Skeletal muscle tissue (tissue), 4 donors: Measurements from ENCODE around the gene HOXD1. TPM values are rescaled to one million over a fixed set of nuclear protein-coding genes. Genes with fewer than 3 reads are reported as not detected.

Experiments used
- H3K27ac ChIP-seq: one replicate; pipeline ENCODE4 v1.7.0; 2013; ENCODE audit warnings: mild to moderate bottlenecking, low read depth, low read length, inconsistent platforms
- H3K27me3 ChIP-seq, 3 donors: one replicate each; pipeline ENCODE4 v1.7.0; 2013; ENCODE audit warnings: low read length in 3 of 3; ENCODE audit not compliant: control insufficient read depth in 3 of 3, insufficient read depth in 3 of 3
- H3K36me3 ChIP-seq, 3 donors: one replicate each; pipeline ENCODE4 v1.7.0; 2013; ENCODE audit warnings: low read length in 3 of 3; ENCODE audit not compliant: control insufficient read depth in 3 of 3, insufficient read depth in 3 of 3
- H3K4me1 ChIP-seq, 3 donors: one replicate each; pipeline ENCODE4 v1.7.0; 2013; ENCODE audit warnings: low read length in 3 of 3, mild to moderate bottlenecking in 3 of 3; ENCODE audit not compliant: control insufficient read depth in 3 of 3, insufficient read depth in 3 of 3
- H3K4me3 ChIP-seq, 3 donors: one replicate each; pipeline ENCODE4 v1.7.0; 2013; ENCODE audit warnings: low read length in 3 of 3
- H3K9ac ChIP-seq, 3 donors: one replicate each; pipeline ENCODE4 v1.7.0; 2013; ENCODE audit warnings: low read length in 3 of 3, mild to moderate bottlenecking in 3 of 3, moderate library complexity in 2 of 3, low read depth in 1 of 3
- H3K9me3 ChIP-seq, 3 donors: one replicate each; pipeline ENCODE4 v1.7.0; 2013; ENCODE audit warnings: low read length in 3 of 3; ENCODE audit not compliant: control insufficient read depth in 3 of 3
- total RNA-seq: library from RNA; depleted of rRNA; stranded (reverse); fragments of >200 nt; gene quantifications from one replicate; pipeline ENCODE4 v1.2.3, GENCODE V29; 2014
- donor health status: Osteomylitis.

HOXD1 gene
- total RNA-seq, 1 donor from 2014 or later = 0.52 TPM

- no peak overlapping the region for H3K27ac ChIP-seq
- H3K4me3 ChIP-seq = no peak overlapping the region
- H3K9me3 ChIP-seq = no peaks in the 10 kb centered on the region
- H3K4me1 ChIP-seq = peaks cover 0 to 6% (median 3%) of the 10 kb centered on the region in 3 donors
- peaks cover 15 to 50% (median 29%) of the 10 kb centered on the region in 3 donors for H3K27me3 ChIP-seq
- H3K36me3 ChIP-seq = peaks cover 0 to 6% (median 0%) of the 10 kb centered on the region in 3 donors
- no peak overlapping the region for H3K9ac ChIP-seq
Measured at GRCh38 chr2:176154576-176155252, 33.8 kb upstream of the HOXD1 start.

GRCh38 chr2:176155356-176156044 lies 33.0 kb upstream of the HOXD1 start:
- Histone ChIP-seq H3K27me3 (peaks cover 19 to 56% (median 35%) of the 10 kb centered on the region in 3 donors), H3K27ac (no peak overlapping the region), H3K9me3 (no peaks in the 10 kb centered on the region), H3K9ac (no peak overlapping the region), H3K36me3 (peaks cover 0 to 2% (median 0%) of the 10 kb centered on the region in 3 donors), H3K4me3 (no peak overlapping the region), H3K4me1 (peaks cover 0 to 13% (median 10%) of the 10 kb centered on the region in 3 donors)

- Histone ChIP-seq H3K36me3 (peaks cover 0 to 2% (median 0%) of the 10 kb centered on the region in 3 donors), H3K9ac (no peak overlapping the region), H3K4me1 (peaks cover 0 to 16% (median 10%) of the 10 kb centered on the region in 3 donors), H3K9me3 (no peaks in the 10 kb centered on the region), H3K4me3 (no peak overlapping the region), H3K27me3 (peaks cover 25 to 57% (median 39%) of the 10 kb centered on the region in 3 donors), H3K27ac (no peak overlapping the region)
Measured at GRCh38 chr2:176156301-176156806, 32.1 kb upstream of the HOXD1 start.

- Histone ChIP-seq H3K27me3 (peaks cover 25 to 57% (median 37%) of the 10 kb centered on the region in 3 donors), H3K4me1 (peaks cover 4 to 19% (median 14%) of the 10 kb centered on the region in 3 donors), H3K9me3 (no peaks in the 10 kb centered on the region), H3K27ac (no peak within 1 kb of the TSS), H3K9ac (no peak within 1 kb of the TSS), H3K36me3 (peaks cover 0 to 2% (median 0%) of the 10 kb centered on the region in 3 donors), H3K4me3 (peak within 1 kb of the TSS in 1 of 3 donors; percentile 29)
Measured at GRCh38 chr2:176156807-176157498, 31.5 kb upstream of the HOXD1 start, which contains the start of gene HOXD3. TSS of gene HOXD3 (plus strand) at chr2:176157307. CDS start at chr2:176169115, 11,808 bp downstream.

GRCh38 chr2:176157499-176158185 lies 30.8 kb upstream of the HOXD1 start:
- Histone ChIP-seq H3K36me3 (peaks cover 0 to 2% (median 0%) of the 10 kb centered on the region in 3 donors), H3K4me3 (peak overlapping the region in 1 of 3 donors; percentile 29), H3K9me3 (no peaks in the 10 kb centered on the region), H3K4me1 (peaks cover 9 to 19% (median 15%) of the 10 kb centered on the region in 3 donors), H3K27ac (no peak overlapping the region), H3K9ac (no peak overlapping the region), H3K27me3 (peaks cover 30 to 63% (median 41%) of the 10 kb centered on the region in 3 donors)

GRCh38 chr2:176158186-176158591 lies 30.3 kb upstream of the HOXD1 start:
- Histone ChIP-seq H3K27ac (no peak overlapping the region), H3K4me3 (no peak overlapping the region), H3K27me3 (peaks cover 32 to 64% (median 41%) of the 10 kb centered on the region in 3 donors)

GRCh38 chr2:176158855-176159662 lies 29.4 kb upstream of the HOXD1 start:
- Histone ChIP-seq H3K4me1 (peaks cover 9 to 19% (median 15%) of the 10 kb centered on the region in 3 donors), H3K27me3 (peaks cover 40 to 72% (median 42%) of the 10 kb centered on the region in 3 donors), H3K36me3 (no peaks in the 10 kb centered on the region), H3K9me3 (no peaks in the 10 kb centered on the region), H3K9ac (no peak overlapping the region), H3K4me3 (no peak overlapping the region), H3K27ac (no peak overlapping the region)

More at GRCh38 chr2:176158186-176158591, 30.3 kb upstream of the HOXD1 start:
- Histone ChIP-seq H3K9ac (no peak overlapping the region), H3K36me3 (no peaks in the 10 kb centered on the region), H3K4me1 (peaks cover 9 to 19% (median 15%) of the 10 kb centered on the region in 3 donors), H3K9me3 (no peaks in the 10 kb centered on the region)

GRCh38 chr2:176159663-176160250 lies 28.7 kb upstream of the HOXD1 start:
- Histone ChIP-seq H3K4me1 (peaks cover 9 to 19% (median 15%) of the 10 kb centered on the region in 3 donors), H3K27ac (no peak overlapping the region), H3K27me3 (peaks cover 47 to 79% (median 49%) of the 10 kb centered on the region in 3 donors)

More at GRCh38 chr2:176159663-176160250, 28.7 kb upstream of the HOXD1 start:
- Histone ChIP-seq H3K9me3 (no peaks in the 10 kb centered on the region), H3K9ac (no peak overlapping the region), H3K36me3 (no peaks in the 10 kb centered on the region), H3K4me3 (peak overlapping the region in 1 of 3 donors; percentile 45)
